ENCODE measurements around the gene THEMIS2. TPM values are rescaled to one million over a fixed set of nuclear protein-coding genes. Genes with fewer than 3 reads are reported as not detected.

The THEMIS2 gene
- total RNA-seq, 5 donors from 2014 or later (not counting 1 experiment from before 2014, with no cell fraction given) = 39.0 to 124 (median 94.8) TPM

DNA sequence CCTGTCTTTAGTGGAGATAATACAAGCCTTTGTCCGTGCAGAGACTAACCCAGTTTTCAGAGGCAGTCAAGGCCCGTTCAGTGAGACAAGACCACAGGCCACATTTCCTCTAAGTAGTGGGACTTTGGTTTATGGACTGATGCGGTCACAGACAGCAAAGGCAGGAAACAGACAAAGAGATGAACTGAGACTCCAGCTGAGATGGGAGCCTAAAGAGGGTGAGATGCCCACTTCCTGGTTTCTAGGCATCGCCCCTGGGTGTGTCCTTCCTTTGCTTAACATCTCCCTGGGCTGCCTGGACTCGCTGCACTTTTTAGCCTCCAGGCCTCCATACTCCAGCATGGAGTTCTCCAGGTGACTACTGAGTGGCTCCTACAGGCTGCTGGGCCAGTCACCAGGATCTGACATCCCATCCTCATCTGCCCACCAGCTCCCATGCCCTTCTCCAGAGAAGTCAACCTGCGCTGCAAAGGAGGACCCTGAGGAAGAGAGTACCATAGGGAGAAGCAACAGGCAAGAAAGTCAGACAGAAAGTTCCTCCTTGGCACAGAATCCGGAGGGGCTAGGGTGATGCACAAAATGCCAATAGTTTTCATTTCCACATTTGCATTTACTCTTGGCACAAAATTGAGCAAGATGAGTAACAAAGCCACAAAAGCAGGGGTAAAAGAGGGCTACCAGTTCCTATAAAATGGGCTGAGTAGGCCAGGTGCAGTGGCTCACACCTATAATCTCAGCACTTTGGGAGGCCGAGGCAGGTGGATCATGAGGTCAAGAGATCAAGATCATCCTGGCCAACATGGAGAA is 15.1 kb downstream of the THEMIS2 start:
- ChIA-PET POLR2A (interaction anchor here (0.6 to 0.7 kb wide), 4 partner anchors 13 to 1329 kb away, joined by 5 to 6 read pairs (median 6); no protein-coding TSS in a partner anchor), CTCF (no interaction called here)
- Mint-ChIP-seq H3K27ac (peak overlapping the region; percentile 92 to 99), H3K27me3 (no peaks in the 10 kb centered on the region), H3K9me3 (no peaks in the 10 kb centered on the region), H3K4me3 (peak overlapping the region in 2 of 3 donors; percentile 74 to 79), H3K4me1 (peaks cover 28 to 90% (median 86%) of the 10 kb centered on the region in 3 donors), H3K36me3 (peaks cover 73% of the 10 kb centered on the region)
- ATAC-seq (replicated peaks in 1 of 4) = peak; percentile 84 to 90 (median 86)
- Histone ChIP-seq H3K36me3 (ENCODE audit: control insufficient read depth in 2 of 2, extremely low read depth in 1 of 2, insufficient read depth in 1 of 2, low read length in 1 of 2) (peaks cover 5 to 52% of the 10 kb centered on the region in 2 donors), H3K4me3 (ENCODE audit: control insufficient read depth in 1 of 2, extremely low read depth in 1 of 2, low read length in 1 of 2) (peak overlapping the region; percentile 17 to 26), H3K9me3 (no peaks in the 10 kb centered on the region), H3K27me3 (replicated peaks in 1 of 2; ENCODE audit: control insufficient read depth in 2 of 2, extremely low read depth in 1 of 2, insufficient read depth in 2 of 2, low read length in 1 of 2) (no peaks in the 10 kb centered on the region), H3K27ac (ENCODE audit: low read length) (peak overlapping the region; percentile 75), H3K4me1 (ENCODE audit: control insufficient read depth in 1 of 2, extremely low read depth in 1 of 2, insufficient read depth in 2 of 2, low read length in 2 of 2) (peaks cover 36 to 93% of the 10 kb centered on the region in 2 experiments)
- WGBS (ENCODE audit: insufficient coverage) = 15% methylated on average over 5 of the region's 8 CpGs
- peak in 24 of 35 experiments; percentile 14 to 68 (median 42) for DNase-seq

GRCh38 chr1:27889506-27889905 is 17.2 kb downstream of the THEMIS2 start:
- POLR2A ChIA-PET = no interaction called here
- peaks cover 28 to 83% (median 81%) of the 10 kb centered on the region in 3 donors for H3K4me1 Mint-ChIP-seq

DNA sequence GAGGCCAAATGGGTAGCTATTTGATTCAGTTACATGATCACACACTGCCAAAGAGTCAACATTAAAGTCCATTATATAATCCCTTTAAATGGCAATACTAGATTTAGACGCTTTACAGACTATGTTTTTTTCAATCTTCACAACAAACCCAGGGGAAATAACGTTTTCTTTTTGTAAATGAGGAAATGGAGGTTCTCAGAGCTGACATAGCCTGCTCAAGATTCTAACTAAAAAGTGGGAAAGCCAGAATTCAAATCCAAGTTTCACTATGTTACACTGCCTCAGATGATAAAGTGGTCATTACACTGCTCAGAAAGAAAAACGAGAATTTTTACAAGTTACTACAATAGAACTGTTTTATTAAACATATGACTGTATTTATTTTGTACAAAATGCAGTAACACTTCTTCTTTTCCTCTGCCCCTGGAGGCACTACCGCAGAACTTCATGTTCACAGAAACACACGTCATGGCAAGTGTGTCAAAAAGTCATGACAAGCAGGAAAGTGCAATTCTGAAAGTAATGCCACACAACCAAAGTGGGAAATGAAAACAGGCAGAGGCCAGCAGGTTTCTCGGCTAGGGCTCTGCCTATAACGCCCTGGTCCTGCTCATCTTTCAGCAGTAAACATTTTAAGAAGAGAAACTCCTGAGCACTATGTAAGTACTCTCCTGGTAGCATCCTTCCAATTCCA is 19.0 kb downstream of the THEMIS2 start:
- ATAC-seq (replicated peaks in 1 of 4) (peak in 1 of 4 experiments; percentile 57), DNase-seq (peak in 16 of 35 experiments; percentile 24 to 69 (median 42))
- H3K27ac ChIP-seq (ENCODE audit: low read length) = peak overlapping the region; percentile 81
- no peak overlapping the region for H3K4me3 ChIP-seq (ENCODE audit: control insufficient read depth in 1 of 2, extremely low read depth in 1 of 2, low read length in 1 of 2)
- CTCF ChIA-PET = interaction anchor here (0.5 to 1.1 kb wide), 2 partner anchors 33 to 1577 kb away, joined by 3 to 5 read pairs; no protein-coding TSS in a partner anchor
- peaks cover 38 to 58% of the 10 kb centered on the region in 2 experiments for H3K4me1 ChIP-seq (ENCODE audit: control insufficient read depth in 1 of 2, extremely low read depth in 1 of 2, insufficient read depth in 2 of 2, low read length in 2 of 2)
- WGBS (ENCODE audit: insufficient coverage) = 32% methylated on average over 3 of the region's 7 CpGs
- POLR2A ChIA-PET = interaction anchor here in 1 of 2 donors (0.5 kb wide), 1 partner anchor 34 kb away, joined by 9 read pairs; no protein-coding TSS in a partner anchor
- H3K36me3 Mint-ChIP-seq = peaks cover 60% of the 10 kb centered on the region
- peaks cover 13 to 51% of the 10 kb centered on the region in 2 donors for H3K36me3 ChIP-seq (ENCODE audit: control insufficient read depth in 2 of 2, extremely low read depth in 1 of 2, insufficient read depth in 1 of 2, low read length in 1 of 2)
- no peaks in the 10 kb centered on the region for H3K27me3 Mint-ChIP-seq
- peak overlapping the region; percentile 67 to 96 for H3K27ac Mint-ChIP-seq
- H3K27me3 ChIP-seq (replicated peaks in 1 of 2; ENCODE audit: control insufficient read depth in 2 of 2, extremely low read depth in 1 of 2, insufficient read depth in 2 of 2, low read length in 1 of 2) = no peaks in the 10 kb centered on the region
- H3K4me1 Mint-ChIP-seq = peaks cover 24 to 72% (median 68%) of the 10 kb centered on the region in 3 donors
- no peaks in the 10 kb centered on the region for H3K9me3 ChIP-seq
- H3K4me3 Mint-ChIP-seq = peak overlapping the region in 2 of 3 donors; percentile 47 to 51
- H3K9me3 Mint-ChIP-seq = no peaks in the 10 kb centered on the region

More at GRCh38 chr1:27889506-27889905, 17.2 kb downstream of the THEMIS2 start:
- H3K27ac Mint-ChIP-seq = peak overlapping the region; percentile 55 to 86
- no peaks in the 10 kb centered on the region for H3K9me3 Mint-ChIP-seq
- no peak overlapping the region for H3K4me3 ChIP-seq (ENCODE audit: control insufficient read depth in 1 of 2, extremely low read depth in 1 of 2, low read length in 1 of 2)
- ATAC-seq (replicated peaks in 1 of 4) (no peak), DNase-seq (no peak)
- H3K9me3 ChIP-seq = no peaks in the 10 kb centered on the region
- CTCF ChIA-PET = no interaction called here
- H3K36me3 Mint-ChIP-seq = peaks cover 66% of the 10 kb centered on the region
- H3K4me1 ChIP-seq (ENCODE audit: control insufficient read depth in 1 of 2, extremely low read depth in 1 of 2, insufficient read depth in 2 of 2, low read length in 2 of 2) = peaks cover 38 to 77% of the 10 kb centered on the region in 2 experiments
- no peaks in the 10 kb centered on the region for H3K27me3 ChIP-seq (replicated peaks in 1 of 2; ENCODE audit: control insufficient read depth in 2 of 2, extremely low read depth in 1 of 2, insufficient read depth in 2 of 2, low read length in 1 of 2)
- peak overlapping the region; percentile 75 for H3K27ac ChIP-seq (ENCODE audit: low read length)
- H3K27me3 Mint-ChIP-seq = no peaks in the 10 kb centered on the region
- 88% methylated on average over 3 of the region's 3 CpGs for WGBS (ENCODE audit: insufficient coverage)
- peak overlapping the region in 1 of 3 donors; percentile 31 for H3K4me3 Mint-ChIP-seq
- H3K36me3 ChIP-seq (ENCODE audit: control insufficient read depth in 2 of 2, extremely low read depth in 1 of 2, insufficient read depth in 1 of 2, low read length in 1 of 2) = peaks cover 3 to 54% of the 10 kb centered on the region in 2 donors

DNA sequence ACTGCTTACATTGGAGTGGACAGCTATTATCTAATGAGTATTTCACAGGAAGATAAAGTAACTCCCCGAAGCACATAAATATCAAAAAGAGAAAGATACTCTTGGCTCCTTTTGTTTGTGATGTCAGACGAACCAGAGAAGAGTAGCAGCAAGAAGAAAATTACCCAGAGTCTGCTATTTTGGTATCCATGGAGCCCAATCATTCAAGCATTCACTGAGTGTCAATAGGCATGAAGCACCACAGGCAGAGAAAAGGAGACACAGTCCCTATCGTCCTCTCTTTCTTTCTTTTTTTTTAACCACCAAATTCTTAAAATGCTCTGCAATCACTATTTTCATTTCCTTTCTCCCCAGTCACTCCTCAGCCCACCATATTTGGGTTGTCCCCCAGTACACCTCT is 22.2 kb downstream of the THEMIS2 start:
- Mint-ChIP-seq H3K4me3 (no peak overlapping the region), H3K9me3 (no peaks in the 10 kb centered on the region), H3K27ac (peak overlapping the region in 1 of 2 donors; percentile 81), H3K36me3 (peaks cover 51% of the 10 kb centered on the region), H3K27me3 (no peaks in the 10 kb centered on the region), H3K4me1 (peaks cover 7 to 43% (median 39%) of the 10 kb centered on the region in 3 donors)
- DNase-seq (no peak), ATAC-seq (replicated peaks in 1 of 4) (no peak)
- Histone ChIP-seq H3K36me3 (ENCODE audit: control insufficient read depth in 2 of 2, extremely low read depth in 1 of 2, insufficient read depth in 1 of 2, low read length in 1 of 2) (peaks cover 11 to 62% of the 10 kb centered on the region in 2 donors), H3K27ac (ENCODE audit: low read length) (peak overlapping the region; percentile 26), H3K4me1 (ENCODE audit: control insufficient read depth in 1 of 2, extremely low read depth in 1 of 2, insufficient read depth in 2 of 2, low read length in 2 of 2) (peaks cover 23 to 27% of the 10 kb centered on the region in 2 experiments), H3K4me3 (ENCODE audit: control insufficient read depth in 1 of 2, extremely low read depth in 1 of 2, low read length in 1 of 2) (no peak overlapping the region), H3K9me3 (no peaks in the 10 kb centered on the region), H3K27me3 (replicated peaks in 1 of 2; ENCODE audit: control insufficient read depth in 2 of 2, extremely low read depth in 1 of 2, insufficient read depth in 2 of 2, low read length in 1 of 2) (no peaks in the 10 kb centered on the region)
- CTCF ChIA-PET = interaction anchor here in 1 of 2 donors (0.6 kb wide), 1 partner anchor 182 kb away, joined by 3 read pairs; no protein-coding TSS in a partner anchor
- POLR2A ChIA-PET = interaction anchor here (0.5 to 0.6 kb wide), 2 partner anchors 13 to 110 kb away, joined by 3 to 4 read pairs; no protein-coding TSS in a partner anchor
- WGBS (ENCODE audit: insufficient coverage) = 64% methylated on average over 1 of the region's 3 CpGs

DNA sequence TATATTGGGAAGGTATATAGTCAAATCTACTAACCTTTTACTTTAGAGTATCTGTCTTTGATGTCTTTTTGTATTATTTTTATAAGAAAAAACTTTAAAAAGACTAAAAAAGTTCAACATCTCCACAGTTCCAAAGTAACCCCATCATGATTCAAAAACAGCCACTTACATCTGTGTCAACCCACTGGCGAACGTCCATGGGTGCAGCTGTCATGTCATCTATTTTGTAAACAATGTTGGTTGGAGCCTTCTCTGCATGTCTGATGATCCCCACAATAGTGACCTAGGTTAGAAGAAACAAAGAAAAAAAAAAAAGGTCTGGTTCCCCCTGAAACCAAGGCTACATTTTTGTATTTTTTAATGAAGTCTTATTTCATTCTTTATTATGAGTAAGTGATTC is 34.4 kb downstream of the THEMIS2 start:
- ATAC-seq (replicated peaks in 1 of 4) (no peak), DNase-seq (no peak)
- Mint-ChIP-seq H3K27me3 (no peaks in the 10 kb centered on the region), H3K27ac (no peak overlapping the region), H3K9me3 (no peaks in the 10 kb centered on the region), H3K36me3 (peaks cover 35% of the 10 kb centered on the region), H3K4me3 (no peak overlapping the region), H3K4me1 (peaks cover 4 to 12% (median 6%) of the 10 kb centered on the region in 3 donors)
- H3K4me1 ChIP-seq (ENCODE audit: control insufficient read depth in 1 of 2, extremely low read depth in 1 of 2, insufficient read depth in 2 of 2, low read length in 2 of 2) = no peaks in the 10 kb centered on the region
- CTCF ChIA-PET = interaction anchor here in 1 of 2 donors (0.7 kb wide), 1 partner anchor 647 kb away, joined by 3 read pairs; no protein-coding TSS in a partner anchor
- WGBS (ENCODE audit: insufficient coverage) = no CpG with 5 or more reads among the region's 2 CpGs
- no peak overlapping the region for H3K27ac ChIP-seq (ENCODE audit: low read length)
- H3K4me3 ChIP-seq (ENCODE audit: control insufficient read depth in 1 of 2, extremely low read depth in 1 of 2, low read length in 1 of 2) = no peak overlapping the region
- H3K9me3 ChIP-seq = no peaks in the 10 kb centered on the region
- H3K36me3 ChIP-seq (ENCODE audit: control insufficient read depth in 2 of 2, extremely low read depth in 1 of 2, insufficient read depth in 1 of 2, low read length in 1 of 2) = peaks cover 20 to 85% of the 10 kb centered on the region in 2 donors
- POLR2A ChIA-PET = interaction anchor here in 1 of 2 donors (0.6 to 0.7 kb wide), 2 partner anchors 12 to 19 kb away, joined by 4 to 6 read pairs; no protein-coding TSS in a partner anchor
- H3K27me3 ChIP-seq (replicated peaks in 1 of 2; ENCODE audit: control insufficient read depth in 2 of 2, extremely low read depth in 1 of 2, insufficient read depth in 2 of 2, low read length in 1 of 2) = no peaks in the 10 kb centered on the region

DNA sequence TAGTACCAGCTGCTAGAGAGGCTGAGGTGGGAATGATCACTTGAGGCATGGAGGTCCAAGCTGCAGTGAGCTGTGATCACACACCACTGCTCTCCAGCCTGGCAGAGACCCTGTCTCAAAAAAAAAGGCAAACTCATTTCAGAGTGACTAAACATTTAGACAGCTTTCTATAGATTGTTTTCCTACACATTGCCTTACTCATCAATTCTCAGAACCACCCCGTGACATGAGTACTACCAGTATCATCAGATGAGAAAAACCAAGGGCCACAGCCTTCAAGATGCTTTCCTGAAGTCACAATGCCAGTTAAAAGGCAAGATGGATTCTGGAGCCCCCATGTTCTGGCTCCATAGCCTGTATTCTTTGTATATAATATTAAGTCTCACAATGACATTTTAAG is 40.1 kb downstream of the THEMIS2 start:
- no peaks in the 10 kb centered on the region for H3K27me3 ChIP-seq (replicated peaks in 1 of 2; ENCODE audit: control insufficient read depth in 2 of 2, extremely low read depth in 1 of 2, insufficient read depth in 2 of 2, low read length in 1 of 2)
- Mint-ChIP-seq H3K27ac (peak overlapping the region; percentile 27 to 59), H3K27me3 (no peaks in the 10 kb centered on the region), H3K4me3 (peak overlapping the region; percentile 17 to 50 (median 24)), H3K9me3 (no peaks in the 10 kb centered on the region), H3K4me1 (peaks cover 23 to 27% (median 25%) of the 10 kb centered on the region in 3 donors), H3K36me3 (peaks cover 21% of the 10 kb centered on the region)
- no peak overlapping the region for H3K4me3 ChIP-seq (ENCODE audit: control insufficient read depth in 1 of 2, extremely low read depth in 1 of 2, low read length in 1 of 2)
- no peak overlapping the region for H3K27ac ChIP-seq (ENCODE audit: low read length)
- peaks cover 4 to 23% of the 10 kb centered on the region in 2 experiments for H3K4me1 ChIP-seq (ENCODE audit: control insufficient read depth in 1 of 2, extremely low read depth in 1 of 2, insufficient read depth in 2 of 2, low read length in 2 of 2)
- ATAC-seq (replicated peaks in 1 of 4) = no peak
- WGBS (ENCODE audit: insufficient coverage) = no CpG with 5 or more reads among the region's 1 CpG
- no peaks in the 10 kb centered on the region for H3K9me3 ChIP-seq
- DNase-seq = no peak
- CTCF ChIA-PET = no interaction called here
- H3K36me3 ChIP-seq (ENCODE audit: control insufficient read depth in 2 of 2, extremely low read depth in 1 of 2, insufficient read depth in 1 of 2, low read length in 1 of 2) = peaks cover 5 to 41% of the 10 kb centered on the region in 2 donors
- POLR2A ChIA-PET = interaction anchor here in 1 of 2 donors (0.7 kb wide), 1 partner anchor 26 kb away, joined by 3 read pairs; no protein-coding TSS in a partner anchor

All from T-cell (primary cell).